ENCODE results near the gene OR5K4.

- TF ChIP-seq CTCF (IDR thresholded peaks at IDR 0.05; ENCODE audit: low read depth, low read length, missing input control) (no peak), ATF3 (IDR thresholded peaks at IDR 0.05) (no peak), YY1 (IDR thresholded peaks at IDR 0.05) (no peak), TAF1 (conservative IDR thresholded peaks at IDR 0.05) (no peak), FOXA2 (IDR thresholded peaks at IDR 0.05) (no peak), FOXA1 (IDR thresholded peaks at IDR 0.05) (no peak), NR2F2 (IDR thresholded peaks at IDR 0.05) (no peak), RAD21 (IDR thresholded peaks at IDR 0.05) (no peak), HNF4A (conservative IDR thresholded peaks at IDR 0.05) (no peak), JUND (IDR thresholded peaks at IDR 0.05) (no peak)
Observed at GRCh38 chr3:98390366-98390765, 36.7 kb downstream of the OR5K4 start, which contains the start of gene OR5K3.

Data from liver (tissue), 3 donors.